ENCODE results near the gene SYCE3. TPM values are rescaled to one million over a fixed set of nuclear protein-coding genes. Genes with fewer than 3 reads are reported as not detected.

SYCE3 gene
- total RNA-seq, 4 donors from 2014 or later: not detected

- no peak overlapping the region for H3K27ac ChIP-seq
- H3K36me3 ChIP-seq: peaks cover 0 to 13% of the 10 kb centered on the region in 2 donors
- no CpG with 5 or more reads among the region's 52 CpGs for WGBS, 2 donors (ENCODE audit: low coverage in 1 of 2)
- peaks cover 0 to 26% (median 3%) of the 10 kb centered on the region in 3 donors for H3K4me1 ChIP-seq
- TF ChIP-seq CTCF (IDR thresholded peaks at IDR 0.05) (no peak), EP300 (IDR thresholded peaks at IDR 0.05) (no peak), POLR2AphosphoS5 (IDR thresholded peaks at IDR 0.05) (no peak), POLR2A (IDR thresholded peaks at IDR 0.05) (no peak)
- peak; percentile 32 for ATAC-seq
- H3K27me3 ChIP-seq: peaks cover 86% of the 10 kb centered on the region
- no peaks in the 10 kb centered on the region for H3K9me3 ChIP-seq
- H3K4me3 ChIP-seq: peak overlapping the region in 1 of 2 donors; percentile 57
These were observed 38.4 kb upstream of the SYCE3 start for GRCh38 chr22:50600967-50601668.

- peaks cover 80% of the 10 kb centered on the region for H3K27me3 ChIP-seq
- ATAC-seq: peak; percentile 31
- no peak within 1 kb of the TSS for H3K27ac ChIP-seq
- H3K4me3 ChIP-seq: peak within 1 kb of the TSS; percentile 16 to 57
- no peaks in the 10 kb centered on the region for H3K9me3 ChIP-seq
- peaks cover 0 to 26% (median 3%) of the 10 kb centered on the region in 3 donors for H3K4me1 ChIP-seq
- H3K36me3 ChIP-seq: peaks cover 0 to 7% of the 10 kb centered on the region in 2 donors
- TF ChIP-seq POLR2AphosphoS5 (IDR thresholded peaks at IDR 0.05) (no peak), EP300 (IDR thresholded peaks at IDR 0.05) (no peak), POLR2A (IDR thresholded peaks at IDR 0.05) (no peak), CTCF (IDR thresholded peaks at IDR 0.05) (no peak)
- no CpG with 5 or more reads among the region's 61 CpGs for WGBS, 2 donors (ENCODE audit: low coverage in 1 of 2)
These were observed 37.8 kb upstream of the SYCE3 start, which contains the start of gene MAPK8IP2 for GRCh38 chr22:50600538-50600937. Gene MAPK8IP2, plus strand, starts transcription at chr22:50600793. Its CDS starts 26 bp downstream, at chr22:50600819.

- Histone ChIP-seq H3K4me1 (peaks cover 0 to 26% (median 3%) of the 10 kb centered on the region in 3 donors), H3K4me3 (peak overlapping the region; percentile 16 to 57), H3K27me3 (peaks cover 74% of the 10 kb centered on the region), H3K36me3 (peaks cover 0 to 7% of the 10 kb centered on the region in 2 donors), H3K27ac (no peak overlapping the region), H3K9me3 (no peaks in the 10 kb centered on the region)
- WGBS, 2 donors (ENCODE audit: low coverage in 1 of 2): 20% methylated on average over 14 of the region's 52 CpGs; no CpG with 5 or more reads in 1 of the 2 donors
- peak; percentile 72 for ATAC-seq
- TF ChIP-seq EP300 (IDR thresholded peaks at IDR 0.05) (no peak), POLR2AphosphoS5 (IDR thresholded peaks at IDR 0.05) (no peak), POLR2A (IDR thresholded peaks at IDR 0.05) (no peak), CTCF (IDR thresholded peaks at IDR 0.05) (no peak)
These were observed 37.2 kb upstream of the SYCE3 start for GRCh38 chr22:50599816-50600455.

- WGBS, 2 donors (ENCODE audit: low coverage in 1 of 2): 90 to 94% methylated on average over 2 to 3 of the region's 5 CpGs
- Histone ChIP-seq H3K27me3 (peaks cover 46% of the 10 kb centered on the region), H3K36me3 (peaks cover 0 to 7% of the 10 kb centered on the region in 2 donors), H3K9me3 (no peaks in the 10 kb centered on the region), H3K4me1 (peaks cover 0 to 19% (median 3%) of the 10 kb centered on the region in 3 donors), H3K27ac (no peak overlapping the region), H3K4me3 (no peak overlapping the region)
- no peak for ATAC-seq
- TF ChIP-seq EP300 (IDR thresholded peaks at IDR 0.05): no peak
- no peak for TF ChIP-seq CTCF (IDR thresholded peaks at IDR 0.05)
- no peak for TF ChIP-seq POLR2AphosphoS5 (IDR thresholded peaks at IDR 0.05)
- TF ChIP-seq POLR2A (IDR thresholded peaks at IDR 0.05): no peak
These were observed 34.4 kb upstream of the SYCE3 start for GRCh38 chr22:50597097-50597496.
